ENCODE measurements around the gene PDE6G.

The PDE6G gene

DNA sequence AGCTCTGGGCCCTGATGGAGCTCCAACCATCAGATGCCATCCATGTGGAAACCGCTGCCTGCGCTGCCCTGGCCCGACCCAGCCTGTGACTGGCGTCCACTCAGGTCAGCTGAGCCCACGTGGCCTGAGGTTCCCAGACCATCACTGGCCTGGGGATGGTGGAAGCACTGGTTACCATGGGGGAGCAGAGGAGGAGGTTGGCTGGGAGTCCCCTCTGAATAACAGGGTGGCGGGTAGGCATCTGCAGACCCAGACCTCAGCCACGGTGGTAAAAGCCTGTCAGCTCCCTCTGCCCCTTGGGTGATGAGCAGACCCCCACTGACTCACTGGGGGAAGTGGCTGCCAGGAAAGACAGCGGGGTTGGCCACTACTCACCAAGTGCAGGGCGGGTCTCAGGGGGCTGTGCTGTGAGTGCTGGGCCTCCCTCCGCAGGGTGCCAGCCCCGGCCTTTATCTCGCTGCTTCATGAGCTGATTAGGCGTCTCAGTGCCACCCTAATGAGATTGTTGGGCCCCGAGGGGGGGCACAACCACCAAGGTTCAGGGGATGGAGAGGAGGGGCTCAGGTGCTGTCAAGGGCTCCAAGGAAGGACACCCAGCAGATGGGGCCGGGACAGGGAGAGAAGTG, at the start of gene PDE6G:
PDE6G (minus strand) TSS at position 425 of the 626 bp plus-strand sequence. CDS start 3,237 bp downstream, outside the sequence.
- no peak for FAIRE-seq

GRCh38 chr17:81705518-81706231, 49.3 kb upstream of the PDE6G start:
- no peak for FAIRE-seq

GRCh38 chr17:81703747-81704654, 47.7 kb upstream of the PDE6G start:
- FAIRE-seq: no peak

- no peak for FAIRE-seq
These were observed 46.8 kb upstream of the PDE6G start, which contains the start of gene MRPL12 for GRCh38 chr17:81702934-81703746. Gene MRPL12, plus strand, starts transcription at chr17:81703367. Its CDS starts 135 bp downstream, at chr17:81703502.

DNA sequence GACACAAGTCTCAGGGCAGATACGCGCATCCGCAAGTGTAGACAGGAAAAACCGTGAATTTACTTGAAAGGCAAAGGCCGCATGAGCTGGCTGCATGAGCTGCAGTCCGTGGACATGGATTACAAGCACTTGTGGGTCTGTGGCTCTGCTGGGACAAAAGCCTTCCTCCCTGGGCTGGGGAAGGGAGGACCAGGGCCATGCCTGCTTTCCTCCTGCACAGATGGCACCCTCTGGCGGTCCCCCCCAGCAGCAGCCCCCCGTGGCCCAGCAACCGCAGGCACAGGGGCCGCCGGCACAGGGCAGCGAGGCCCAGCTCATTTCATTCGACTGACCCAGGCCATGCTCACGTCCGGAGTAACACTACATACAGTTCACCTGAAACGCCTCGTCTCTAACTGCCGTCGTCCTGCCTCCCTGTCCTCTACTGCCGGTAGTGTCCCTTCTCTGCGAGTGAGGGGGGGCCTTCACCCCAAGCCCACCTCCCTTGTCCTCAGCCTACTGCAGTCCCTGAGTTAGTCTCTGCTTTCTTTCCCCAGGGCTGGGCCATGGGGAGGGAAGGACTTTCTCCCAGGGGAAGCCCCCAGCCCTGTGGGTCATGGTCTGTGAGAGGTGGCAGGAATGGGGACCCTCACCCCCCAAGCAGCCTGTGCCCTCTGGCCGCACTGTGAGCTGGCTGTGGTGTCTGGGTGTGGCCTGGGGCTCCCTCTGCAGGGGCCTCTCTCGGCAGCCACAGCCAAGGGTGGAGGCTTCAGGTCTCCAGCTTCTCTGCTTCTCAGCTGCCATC, 45.1 kb upstream of the PDE6G start:
- no peak for FAIRE-seq

DNA sequence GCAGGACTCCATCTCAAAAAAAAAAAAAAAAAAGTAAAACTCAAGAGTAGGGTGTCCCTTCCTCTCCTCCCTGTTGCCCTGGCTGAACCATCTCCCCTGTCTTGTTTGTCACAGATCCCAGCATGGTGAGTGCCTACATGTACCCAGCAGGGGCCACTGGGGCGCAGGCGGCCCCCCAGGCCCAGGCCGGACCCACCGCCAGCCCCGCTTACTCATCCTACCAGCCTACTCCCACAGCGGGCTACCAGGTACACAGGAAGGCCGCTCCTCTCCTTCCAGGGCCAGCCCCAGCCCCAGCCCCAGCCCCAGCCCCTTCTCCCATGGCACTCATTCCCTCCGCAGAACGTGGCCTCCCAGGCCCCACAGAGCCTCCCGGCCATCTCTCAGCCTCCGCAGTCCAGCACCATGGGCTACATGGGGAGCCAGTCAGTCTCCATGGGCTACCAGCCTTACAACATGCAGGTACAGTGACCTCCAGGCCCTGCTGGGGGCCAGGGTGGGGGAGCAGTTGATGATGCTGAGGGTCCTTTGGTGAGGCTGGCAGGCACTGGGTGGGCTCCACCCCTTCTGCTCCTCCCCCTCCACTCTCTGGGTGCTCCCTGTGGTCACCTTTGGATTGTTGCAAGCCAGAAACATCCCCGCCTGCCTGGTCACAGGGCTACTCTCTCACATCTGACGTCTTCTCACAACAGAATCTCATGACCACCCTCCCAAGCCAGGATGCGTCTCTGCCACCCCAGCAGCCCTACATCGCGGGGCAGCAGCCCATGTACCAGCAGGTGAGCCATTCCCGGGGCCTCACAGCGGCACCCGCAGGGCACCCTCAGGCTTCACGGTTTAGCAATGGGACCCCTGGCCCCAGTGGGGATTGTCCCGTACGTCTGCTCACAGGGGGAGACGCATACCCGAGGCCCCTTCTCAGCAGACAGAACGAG, 44.3 kb upstream of the PDE6G start:
- no peak for FAIRE-seq

DNA sequence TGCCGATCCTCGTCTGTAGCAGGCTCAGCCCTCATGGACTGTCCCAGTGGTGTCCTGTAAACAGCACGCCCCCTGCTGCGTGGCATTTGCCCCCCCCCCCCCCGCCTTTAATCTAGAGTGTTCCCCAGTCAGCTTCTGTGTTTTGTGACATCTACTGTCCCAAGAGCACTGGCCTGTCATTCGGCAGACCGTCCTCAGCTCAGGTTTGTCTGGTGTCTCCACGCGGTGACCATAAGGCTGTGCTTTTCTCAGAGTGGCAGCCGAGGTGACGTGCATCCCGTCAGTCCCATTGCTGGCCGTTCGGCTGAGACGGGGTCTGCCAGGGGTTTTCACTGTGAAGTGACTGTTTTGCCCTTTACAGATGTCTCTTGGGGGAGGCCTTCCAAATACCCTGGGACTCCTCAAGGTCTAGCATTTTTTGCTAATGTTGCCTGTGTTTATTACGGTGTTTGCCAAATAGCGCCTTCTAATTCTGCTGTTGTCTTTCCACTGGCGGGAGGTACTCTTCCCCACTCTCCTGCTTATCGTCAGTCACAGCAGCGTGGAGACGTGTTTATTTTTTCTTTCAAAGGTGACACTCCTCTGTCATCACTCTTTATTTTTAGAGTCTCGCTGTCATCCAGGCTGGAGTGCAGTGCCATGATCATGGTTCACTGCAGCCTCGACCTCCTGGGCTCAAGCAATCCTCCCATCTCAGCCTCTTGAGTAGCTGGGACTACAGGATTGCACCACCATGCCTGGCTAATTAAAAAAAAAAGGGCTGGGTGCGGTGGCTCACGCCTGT, 41.1 kb upstream of the PDE6G start:
- no peak for FAIRE-seq

GRCh38 chr17:81696218-81696941, 40.0 kb upstream of the PDE6G start:
- no peak for FAIRE-seq

- FAIRE-seq: no peak
These were observed 39.5 kb upstream of the PDE6G start for GRCh38 chr17:81695801-81696200.

DNA sequence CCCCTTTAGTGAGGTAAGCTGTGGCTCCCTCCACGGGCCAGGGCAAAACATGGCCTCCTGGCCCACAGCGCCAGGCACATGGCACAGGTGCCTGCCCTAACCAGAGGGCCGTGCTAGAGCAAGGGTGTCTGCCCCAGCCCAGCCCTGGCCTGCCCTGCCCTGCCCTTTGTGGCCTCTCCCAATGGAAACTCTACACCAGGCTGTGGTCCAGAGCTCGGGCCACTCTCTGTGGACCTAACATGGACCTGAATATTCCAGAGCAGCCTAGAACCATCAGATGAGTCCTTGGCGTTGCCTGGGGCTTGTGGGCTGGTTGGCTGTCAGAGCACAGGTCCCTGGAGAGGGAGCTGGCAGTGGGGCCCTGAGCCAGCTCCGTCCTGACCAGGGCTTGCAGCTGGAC, 38.9 kb upstream of the PDE6G start:
- no peak for FAIRE-seq

GRCh38 chr17:81694810-81695209, 38.5 kb upstream of the PDE6G start:
- no peak for FAIRE-seq

DNA sequence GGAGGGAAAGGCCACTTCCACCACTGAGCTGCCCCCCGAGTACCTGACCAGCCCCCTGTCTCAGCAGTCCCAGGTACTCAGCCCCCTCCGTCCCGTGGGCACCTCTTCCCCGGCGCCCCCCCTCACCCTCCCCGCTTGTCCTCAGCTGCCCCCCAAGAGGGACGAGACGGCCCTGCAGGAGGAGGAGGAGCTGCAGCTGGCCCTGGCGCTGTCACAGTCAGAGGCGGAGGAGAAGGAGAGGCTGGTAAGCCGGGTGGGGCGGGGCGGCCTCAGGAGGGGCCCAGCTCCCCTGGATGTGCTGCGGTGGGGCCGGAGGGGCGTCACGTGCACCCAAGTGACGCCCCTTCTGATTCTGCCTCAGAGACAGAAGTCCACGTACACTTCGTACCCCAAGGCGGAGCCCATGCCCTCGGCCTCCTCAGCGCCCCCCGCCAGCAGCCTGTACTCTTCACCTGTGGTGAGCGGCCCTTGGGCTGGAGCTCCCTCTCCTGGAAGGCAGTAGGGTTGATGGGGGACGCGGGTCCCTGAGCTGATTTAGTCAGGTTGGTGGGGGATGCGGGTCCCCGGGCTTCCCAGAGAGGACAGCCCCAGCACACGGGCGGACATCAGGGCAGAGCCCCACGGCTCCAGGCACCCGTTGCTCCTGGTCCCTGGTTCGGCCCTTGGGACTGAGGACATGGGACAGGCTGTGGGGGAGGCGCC, 37.3 kb upstream of the PDE6G start:
- no peak for FAIRE-seq

- FAIRE-seq: no peak
These were observed 35.3 kb upstream of the PDE6G start for GRCh38 chr17:81691608-81692007.

- no peak for FAIRE-seq
These were observed 34.9 kb upstream of the PDE6G start for GRCh38 chr17:81691196-81691595.

DNA sequence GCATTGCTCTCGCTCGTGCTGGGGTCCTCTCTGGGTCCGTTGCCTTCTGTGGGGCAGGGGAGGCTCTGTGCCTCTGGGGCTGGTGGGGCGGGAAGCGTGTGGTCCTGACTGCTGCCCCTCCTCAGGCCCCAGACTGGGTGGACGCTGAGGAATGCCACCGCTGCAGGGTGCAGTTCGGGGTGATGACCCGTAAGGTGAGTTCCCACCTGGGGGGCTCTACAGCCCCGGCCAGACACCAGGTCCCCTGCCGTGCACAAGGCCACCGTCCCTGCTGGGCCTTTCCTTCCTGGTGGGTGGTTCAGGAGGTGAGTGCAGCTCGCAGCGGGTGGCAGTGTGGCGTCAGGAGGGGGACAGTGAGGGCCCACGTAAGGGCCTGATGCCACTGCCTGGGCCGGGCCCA, 34.2 kb upstream of the PDE6G start:
- no peak for FAIRE-seq

DNA sequence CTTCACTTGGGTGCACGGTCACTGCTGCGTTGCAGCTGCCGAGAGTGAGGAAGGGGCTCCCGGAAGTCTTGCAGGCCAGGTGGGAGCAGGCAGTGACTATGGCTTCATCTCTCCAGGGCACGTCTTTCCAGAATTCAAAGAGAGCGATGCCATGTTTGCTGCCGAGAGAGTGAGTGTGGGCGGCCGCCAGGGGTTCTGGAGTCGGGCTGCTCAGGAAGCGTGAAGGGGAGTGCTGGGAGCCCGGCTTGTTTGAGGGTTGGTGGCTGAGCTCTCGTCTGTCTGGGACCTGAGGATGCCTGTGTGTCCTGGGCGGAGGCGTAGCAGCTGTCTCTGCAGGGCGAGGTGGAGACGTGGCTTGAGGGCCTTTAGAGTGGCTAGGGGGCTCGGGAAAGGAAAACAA, 33.7 kb upstream of the PDE6G start:
- no peak for FAIRE-seq

DNA sequence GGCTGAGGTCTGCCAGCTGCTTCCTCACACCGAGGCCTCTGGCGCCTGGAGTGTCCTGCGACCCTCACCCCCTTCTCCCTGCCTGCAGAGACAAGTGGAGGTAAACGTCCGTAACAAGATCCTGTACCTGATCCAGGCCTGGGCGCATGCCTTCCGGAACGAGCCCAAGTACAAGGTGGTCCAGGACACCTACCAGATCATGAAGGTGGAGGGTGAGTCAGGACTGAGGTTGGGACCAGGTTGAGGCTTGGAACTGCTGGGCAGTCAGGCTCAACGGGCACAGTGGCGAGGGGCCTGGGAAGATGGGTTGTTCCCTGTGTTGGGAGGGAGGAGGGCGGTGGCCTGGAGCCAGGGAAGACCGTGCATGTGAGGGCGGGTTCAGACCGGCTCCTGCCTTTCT, 32.3 kb upstream of the PDE6G start:
- no peak for FAIRE-seq

- no peak for FAIRE-seq
These were observed 31.6 kb upstream of the PDE6G start for GRCh38 chr17:81687770-81688541.

All from A204.1 (cell line).